Nephron progenitor cell (in vitro differentiated cells): Measurements from ENCODE around the gene IWS1.
A peak's percentile ranks its signal among the peaks of the same experiment; 100 is the strongest.
"Not testable (repeated sequence)": the region's sequence is repeated elsewhere in the genome, so short reads cannot be mapped to it uniquely, and the experiment has no call there.

Experiments
- DNase-seq: peaks from one replicate; pipeline ENCODE4 v3.0.0; 2021
- H3K27ac Mint-ChIP-seq: 2 replicates; pipeline ENCODE4 v1.8.0; 2021; ENCODE audit warnings: mild to moderate bottlenecking, moderate library complexity, mixed read lengths
- H3K27me3 Mint-ChIP-seq: 2 replicates; pipeline ENCODE4 v1.8.0; 2021; ENCODE audit warnings: mild to moderate bottlenecking, low read depth, mixed read lengths; ENCODE audit not compliant: poor library complexity
- H3K36me3 Mint-ChIP-seq: 2 replicates; pipeline ENCODE4 v1.8.0; 2021; ENCODE audit warnings: low read depth, mixed read lengths
- H3K4me1 Mint-ChIP-seq: 2 replicates; pipeline ENCODE4 v1.8.0; 2021; ENCODE audit warnings: mixed read lengths
- H3K4me3 Mint-ChIP-seq: 2 replicates; pipeline ENCODE4 v1.8.0; 2021; ENCODE audit warnings: mild to moderate bottlenecking, moderate library complexity, mixed read lengths
- H3K9me3 Mint-ChIP-seq: 2 replicates; pipeline ENCODE4 v1.8.0; 2021; ENCODE audit warnings: mild to moderate bottlenecking, moderate library complexity, mixed read lengths
- CTCF ChIP-seq: fragments of 200-600 bp; sonication (generic); IDR thresholded peaks from 2 replicates; pipeline ENCODE4 v1.5.0; 2021; ENCODE audit warnings: antibody characterized with exemption

Gene IWS1

GRCh38 chr2:127453392-127454171 lies 72.7 kb downstream of the IWS1 start:
- Mint-ChIP-seq H3K4me3 (no peak overlapping the region), H3K36me3 (peaks cover 9% of the 10 kb centered on the region), H3K27ac (no peak overlapping the region), H3K27me3 (peaks cover 4% of the 10 kb centered on the region), H3K9me3 (no peaks in the 10 kb centered on the region), H3K4me1 (peaks cover 50% of the 10 kb centered on the region)
- DNase-seq = no peak
- no peak for TF ChIP-seq CTCF

GRCh38 chr2:127453013-127453391 lies 73.3 kb downstream of the IWS1 start:
- TF ChIP-seq CTCF = no peak
- H3K27ac Mint-ChIP-seq = peak overlapping the region; percentile 28
- H3K27me3 Mint-ChIP-seq = peaks cover 4% of the 10 kb centered on the region
- H3K9me3 Mint-ChIP-seq = no peaks in the 10 kb centered on the region
- H3K4me3 Mint-ChIP-seq = no peak overlapping the region
- peaks cover 50% of the 10 kb centered on the region for H3K4me1 Mint-ChIP-seq
- peaks cover 9% of the 10 kb centered on the region for H3K36me3 Mint-ChIP-seq
- no peak for DNase-seq

- DNase-seq, H3K4me3 Mint-ChIP-seq, H3K36me3 Mint-ChIP-seq, H3K27ac Mint-ChIP-seq, H3K27me3 Mint-ChIP-seq, H3K9me3 Mint-ChIP-seq: not testable (repeated sequence)
- peaks cover 50% of the 10 kb centered on the region for H3K4me1 Mint-ChIP-seq
Measured at GRCh38 chr2:127452423-127452822, 73.9 kb downstream of the IWS1 start.

GRCh38 chr2:127451981-127452380 lies 74.3 kb downstream of the IWS1 start:
- H3K4me3 Mint-ChIP-seq = no peak overlapping the region
- H3K4me1 Mint-ChIP-seq = peaks cover 50% of the 10 kb centered on the region
- H3K27me3 Mint-ChIP-seq = peaks cover 4% of the 10 kb centered on the region
- no peak for DNase-seq
- peak overlapping the region; percentile 67 for H3K27ac Mint-ChIP-seq
- H3K36me3 Mint-ChIP-seq = peaks cover 11% of the 10 kb centered on the region
- H3K9me3 Mint-ChIP-seq = no peaks in the 10 kb centered on the region
- TF ChIP-seq CTCF = no peak

GRCh38 chr2:127449898-127450297 lies 76.4 kb downstream of the IWS1 start:
- Mint-ChIP-seq H3K36me3 (peaks cover 10% of the 10 kb centered on the region), H3K27ac (peak overlapping the region; percentile 77), H3K27me3 (peaks cover 3% of the 10 kb centered on the region), H3K4me1 (peaks cover 34% of the 10 kb centered on the region), H3K4me3 (no peak overlapping the region), H3K9me3 (peaks cover 8% of the 10 kb centered on the region)
- TF ChIP-seq CTCF = no peak
- no peak for DNase-seq

- Mint-ChIP-seq H3K4me3 (no peak overlapping the region), H3K9me3 (peaks cover 11% of the 10 kb centered on the region), H3K4me1 (peaks cover 32% of the 10 kb centered on the region), H3K27ac (peak overlapping the region; percentile 77), H3K36me3 (peaks cover 11% of the 10 kb centered on the region), H3K27me3 (peaks cover 3% of the 10 kb centered on the region)
- DNase-seq = no peak
- no peak for TF ChIP-seq CTCF
Measured at GRCh38 chr2:127449414-127449813, 76.9 kb downstream of the IWS1 start.
